Mesendoderm (in vitro differentiated cells): ENCODE data around the gene FGF5.
A peak's percentile ranks its signal among the peaks of the same experiment; 100 is the strongest.

Experiments used
- DNase-seq: peaks from one replicate; pipeline ENCODE4 v3.0.0; 2013
- H2AK5ac ChIP-seq: 2 replicates; pipeline ENCODE4 v1.6.1; 2013; ENCODE audit warnings: low read length, inconsistent platforms
- H2BK120ac ChIP-seq: 2 replicates; pipeline ENCODE4 v1.6.1; 2013; ENCODE audit warnings: low read depth, mild to moderate bottlenecking, low read length, moderate library complexity, mixed read lengths
- H2BK15ac ChIP-seq: replicated peaks from 2 replicates; pipeline ENCODE4 v1.6.1; 2013; ENCODE audit warnings: low read depth, mild to moderate bottlenecking, moderate library complexity
- H2BK5ac ChIP-seq: 2 replicates; pipeline ENCODE4 v1.6.1; 2013; ENCODE audit warnings: low read length, inconsistent platforms
- H3K18ac ChIP-seq: 2 replicates; pipeline ENCODE4 v1.6.1; 2013; ENCODE audit warnings: mild to moderate bottlenecking, low read length, mixed read lengths
- H3K23ac ChIP-seq: one replicate; pipeline ENCODE4 v1.6.1; 2013; ENCODE audit warnings: low read length
- H3K27ac ChIP-seq: 2 replicates; pipeline ENCODE4 v1.5.1; 2013; ENCODE audit warnings: low read depth, mild to moderate bottlenecking, inconsistent platforms, low read length, moderate library complexity
- H3K27me3 ChIP-seq: 2 replicates; pipeline ENCODE4 v1.6.1; 2013; ENCODE audit warnings: low read length, control low read depth, mild to moderate bottlenecking, inconsistent platforms; ENCODE audit not compliant: insufficient read depth, poor library complexity
- H3K36me3 ChIP-seq: 2 replicates; pipeline ENCODE4 v1.6.1; 2013; ENCODE audit warnings: low read length, inconsistent platforms; ENCODE audit not compliant: control insufficient read depth, insufficient read depth
- H3K4ac ChIP-seq: one replicate; pipeline ENCODE4 v1.6.1; 2013; ENCODE audit warnings: low read depth, mild to moderate bottlenecking, low read length, moderate library complexity
- H3K4me1 ChIP-seq: 2 replicates; pipeline ENCODE4 v1.6.1; 2013; ENCODE audit warnings: low read depth, low read length, inconsistent platforms; ENCODE audit not compliant: control insufficient read depth
- H3K4me2 ChIP-seq: 2 replicates; pipeline ENCODE4 v1.6.1; 2013; ENCODE audit warnings: low read length
- H3K4me3 ChIP-seq: 2 replicates; pipeline ENCODE4 v1.5.1; 2013; ENCODE audit warnings: mild to moderate bottlenecking, low read length
- H3K56ac ChIP-seq: one replicate; pipeline ENCODE4 v1.6.1; 2013; ENCODE audit warnings: low read length
- H3K79me1 ChIP-seq: 2 replicates; pipeline ENCODE4 v1.6.1; 2013; ENCODE audit warnings: low read length, inconsistent platforms
- H3K79me2 ChIP-seq: 2 replicates; pipeline ENCODE4 v1.6.1; 2013; ENCODE audit warnings: mild to moderate bottlenecking, low read length; ENCODE audit not compliant: control insufficient read depth, insufficient read depth
- H3K9ac ChIP-seq: 2 replicates; pipeline ENCODE4 v1.6.1; 2013; ENCODE audit warnings: low read length, inconsistent platforms
- H4K5ac ChIP-seq: one replicate; pipeline ENCODE4 v1.6.1; 2013; ENCODE audit warnings: low read length
- H4K8ac ChIP-seq: one replicate; pipeline ENCODE4 v1.6.1; 2013; ENCODE audit warnings: low read depth, mild to moderate bottlenecking, control low read depth, low read length, moderate library complexity
- WGBS: extraction: QIAGEN DNeasy Blood & Tissue Kit; methylation state at CpG from one replicate; pipeline ENCODE4 v1.1.7; 2013; ENCODE audit warnings: low lambda C conversion rate, missing lambda C conversion rate; ENCODE audit not compliant: insufficient coverage; ENCODE audit errors: extremely low coverage; 5-methylcytosine and 5-hydroxymethylcytosine counted together

The FGF5 gene

GRCh38 chr4:80268081-80268823, 1.8 kb downstream of the FGF5 start:
- no peak overlapping the region for H3K27ac ChIP-seq
- H3K27me3 ChIP-seq, result peaks cover 52% of the 10 kb centered on the region
- H2BK5ac ChIP-seq, result no peak overlapping the region
- H2BK15ac ChIP-seq, result no peak overlapping the region
- H3K18ac ChIP-seq, result no peak overlapping the region
- H3K56ac ChIP-seq, result no peak overlapping the region
- no peak overlapping the region for H4K5ac ChIP-seq
- no peak overlapping the region for H3K4me3 ChIP-seq
- no peak overlapping the region for H3K23ac ChIP-seq
- H2AK5ac ChIP-seq, result no peak overlapping the region
- H3K4me1 ChIP-seq, result peaks cover 4% of the 10 kb centered on the region
- H3K36me3 ChIP-seq, result no peaks in the 10 kb centered on the region
- peak; percentile 45 for DNase-seq
- no peak overlapping the region for H3K9ac ChIP-seq
- no peak overlapping the region for H2BK120ac ChIP-seq
- H3K4ac ChIP-seq, result no peak overlapping the region
- no peaks in the 10 kb centered on the region for H3K79me2 ChIP-seq
- WGBS, result no CpG with 5 or more reads among the region's 31 CpGs
- H3K79me1 ChIP-seq, result no peaks in the 10 kb centered on the region
- H3K4me2 ChIP-seq, result peak overlapping the region; percentile 1
- no peak overlapping the region for H4K8ac ChIP-seq

GRCh38 chr4:80268936-80269335, 2.5 kb downstream of the FGF5 start:
- Histone ChIP-seq H2BK120ac (no peak overlapping the region), H3K56ac (no peak overlapping the region), H3K23ac (no peak overlapping the region), H3K9ac (no peak overlapping the region), H2BK5ac (no peak overlapping the region), H3K4me3 (no peak overlapping the region), H4K8ac (no peak overlapping the region), H3K4me2 (no peak overlapping the region), H3K27me3 (peaks cover 51% of the 10 kb centered on the region), H3K79me2 (no peaks in the 10 kb centered on the region), H3K36me3 (no peaks in the 10 kb centered on the region), H3K27ac (no peak overlapping the region), H3K79me1 (no peaks in the 10 kb centered on the region), H4K5ac (no peak overlapping the region), H3K18ac (no peak overlapping the region), H3K4ac (no peak overlapping the region), H3K4me1 (peaks cover 4% of the 10 kb centered on the region), H2AK5ac (no peak overlapping the region), H2BK15ac (no peak overlapping the region)
- WGBS, result no CpG with 5 or more reads among the region's 9 CpGs
- DNase-seq, result no peak

GRCh38 chr4:80270321-80270720, 3.9 kb downstream of the FGF5 start:
- Histone ChIP-seq H2AK5ac (no peak overlapping the region), H3K9ac (no peak overlapping the region), H2BK120ac (no peak overlapping the region), H3K27ac (no peak overlapping the region), H4K8ac (no peak overlapping the region), H3K36me3 (no peaks in the 10 kb centered on the region), H3K79me1 (no peaks in the 10 kb centered on the region), H2BK5ac (no peak overlapping the region), H3K23ac (no peak overlapping the region), H3K4me3 (no peak overlapping the region), H3K79me2 (no peaks in the 10 kb centered on the region), H3K27me3 (peaks cover 37% of the 10 kb centered on the region), H3K4ac (no peak overlapping the region), H2BK15ac (no peak overlapping the region), H3K18ac (no peak overlapping the region), H4K5ac (no peak overlapping the region), H3K4me1 (peaks cover 2% of the 10 kb centered on the region), H3K4me2 (no peak overlapping the region), H3K56ac (no peak overlapping the region)
- WGBS, result no CpG with 5 or more reads among the region's 2 CpGs
- no peak for DNase-seq

- Histone ChIP-seq H2BK5ac (no peak overlapping the region), H3K23ac (no peak overlapping the region), H2AK5ac (no peak overlapping the region), H2BK15ac (no peak overlapping the region), H2BK120ac (no peak overlapping the region), H3K4me1 (peaks cover 2% of the 10 kb centered on the region), H3K4ac (no peak overlapping the region), H3K4me3 (no peak overlapping the region), H3K36me3 (no peaks in the 10 kb centered on the region), H4K8ac (no peak overlapping the region), H3K27me3 (peaks cover 32% of the 10 kb centered on the region), H3K79me2 (no peaks in the 10 kb centered on the region), H3K79me1 (no peaks in the 10 kb centered on the region), H3K56ac (no peak overlapping the region), H3K18ac (no peak overlapping the region), H4K5ac (no peak overlapping the region), H3K4me2 (no peak overlapping the region), H3K27ac (no peak overlapping the region), H3K9ac (no peak overlapping the region)
- no CpG with 5 or more reads among the region's 1 CpG for WGBS
- no peak for DNase-seq
Observed at GRCh38 chr4:80270868-80271267, 4.4 kb downstream of the FGF5 start.

GRCh38 chr4:80271801-80272200, 5.3 kb downstream of the FGF5 start:
- no peak overlapping the region for H3K27ac ChIP-seq
- H4K8ac ChIP-seq, result no peak overlapping the region
- no peak overlapping the region for H2AK5ac ChIP-seq
- peaks cover 23% of the 10 kb centered on the region for H3K27me3 ChIP-seq
- H3K56ac ChIP-seq, result no peak overlapping the region
- H3K4ac ChIP-seq, result no peak overlapping the region
- H4K5ac ChIP-seq, result no peak overlapping the region
- no peak overlapping the region for H2BK120ac ChIP-seq
- H3K79me2 ChIP-seq, result no peaks in the 10 kb centered on the region
- no peak overlapping the region for H3K18ac ChIP-seq
- WGBS, result no CpG with 5 or more reads among the region's 3 CpGs
- no peak overlapping the region for H3K9ac ChIP-seq
- H3K36me3 ChIP-seq, result no peaks in the 10 kb centered on the region
- H3K79me1 ChIP-seq, result no peaks in the 10 kb centered on the region
- H3K4me1 ChIP-seq, result no peaks in the 10 kb centered on the region
- no peak overlapping the region for H2BK5ac ChIP-seq
- no peak overlapping the region for H2BK15ac ChIP-seq
- H3K23ac ChIP-seq, result no peak overlapping the region
- no peak overlapping the region for H3K4me2 ChIP-seq
- DNase-seq, result no peak
- no peak overlapping the region for H3K4me3 ChIP-seq

GRCh38 chr4:80276931-80277330, 10.5 kb downstream of the FGF5 start:
- Histone ChIP-seq H2AK5ac (no peak overlapping the region), H4K8ac (no peak overlapping the region), H3K79me1 (no peaks in the 10 kb centered on the region), H3K4me3 (no peak overlapping the region), H2BK5ac (no peak overlapping the region), H3K4me2 (no peak overlapping the region), H3K36me3 (no peaks in the 10 kb centered on the region), H3K56ac (no peak overlapping the region), H3K27ac (no peak overlapping the region), H3K18ac (no peak overlapping the region), H3K23ac (no peak overlapping the region), H3K4me1 (no peaks in the 10 kb centered on the region), H3K9ac (no peak overlapping the region), H3K79me2 (no peaks in the 10 kb centered on the region), H2BK15ac (no peak overlapping the region), H3K27me3 (no peaks in the 10 kb centered on the region), H3K4ac (no peak overlapping the region), H2BK120ac (no peak overlapping the region), H4K5ac (no peak overlapping the region)
- DNase-seq, result no peak
